ELF-1 (cell line): Measurements from ENCODE around the gene TIAM2.
A peak's percentile ranks its signal among the peaks of the same experiment; 100 is the strongest.
"Not testable (repeated sequence)": the region's sequence is repeated elsewhere in the genome, so short reads cannot be mapped to it uniquely, and the experiment has no call there.

Source experiments
- DNase-seq: peaks from one replicate; pipeline ENCODE4 v3.0.0-alpha.2; 2016; ENCODE audit warnings: low read depth, low spot score

Gene TIAM2

GRCh38 chr6:155093430-155093829 lies 98.3 kb downstream of the TIAM2 start:
- DNase-seq = no peak

- DNase-seq = no peak
Observed at GRCh38 chr6:155100087-155100486, 105.0 kb downstream of the TIAM2 start.

DNA sequence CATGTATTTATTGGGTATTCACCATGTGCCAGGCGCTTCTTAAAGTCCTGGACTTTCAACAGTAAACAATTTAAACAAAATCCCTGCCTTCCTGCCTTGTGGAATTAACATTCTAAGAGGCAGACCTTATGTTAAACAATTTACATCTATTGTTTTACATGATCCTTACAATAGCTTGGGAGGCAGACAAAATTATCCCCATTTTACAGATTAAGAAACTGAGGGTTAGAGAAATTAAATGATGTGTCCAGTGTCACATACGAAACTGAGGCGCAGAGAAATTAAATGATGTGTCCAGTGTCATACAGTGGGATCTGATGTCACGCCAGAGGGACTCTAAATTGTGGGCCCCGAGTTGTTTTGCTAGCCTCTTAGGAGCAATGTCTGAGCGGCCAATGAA lies 105.5 kb downstream of the TIAM2 start:
- no peak for DNase-seq

- not testable (repeated sequence) for DNase-seq
Observed at GRCh38 chr6:155103083-155103645, 108.0 kb downstream of the TIAM2 start.

DNA sequence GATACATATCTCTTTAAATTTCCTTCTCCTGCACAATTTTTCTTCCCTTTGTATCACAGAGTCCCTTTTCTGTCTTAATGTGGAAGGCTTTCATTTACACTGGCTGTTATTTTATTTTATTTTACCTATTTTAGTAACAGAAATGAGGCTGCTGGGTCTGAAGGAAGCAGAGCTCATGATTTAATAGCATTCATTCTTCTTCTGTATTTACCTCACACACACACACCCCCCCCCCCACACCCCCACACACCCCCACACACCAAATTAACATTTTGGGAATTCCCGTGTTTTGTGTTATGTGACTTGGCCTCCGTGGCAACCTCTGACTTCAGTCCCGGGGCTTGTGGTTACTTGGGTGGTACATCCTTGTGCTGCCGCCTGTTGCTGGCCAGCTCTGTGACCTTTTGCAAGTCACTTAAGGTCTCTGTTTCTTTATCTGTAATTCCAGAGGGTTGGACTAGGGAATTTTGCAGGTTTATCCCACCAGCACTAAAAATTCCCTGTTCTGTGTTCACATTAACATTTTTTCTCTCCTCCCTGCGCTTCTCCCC lies 108.8 kb downstream of the TIAM2 start:
- DNase-seq = no peak

DNA sequence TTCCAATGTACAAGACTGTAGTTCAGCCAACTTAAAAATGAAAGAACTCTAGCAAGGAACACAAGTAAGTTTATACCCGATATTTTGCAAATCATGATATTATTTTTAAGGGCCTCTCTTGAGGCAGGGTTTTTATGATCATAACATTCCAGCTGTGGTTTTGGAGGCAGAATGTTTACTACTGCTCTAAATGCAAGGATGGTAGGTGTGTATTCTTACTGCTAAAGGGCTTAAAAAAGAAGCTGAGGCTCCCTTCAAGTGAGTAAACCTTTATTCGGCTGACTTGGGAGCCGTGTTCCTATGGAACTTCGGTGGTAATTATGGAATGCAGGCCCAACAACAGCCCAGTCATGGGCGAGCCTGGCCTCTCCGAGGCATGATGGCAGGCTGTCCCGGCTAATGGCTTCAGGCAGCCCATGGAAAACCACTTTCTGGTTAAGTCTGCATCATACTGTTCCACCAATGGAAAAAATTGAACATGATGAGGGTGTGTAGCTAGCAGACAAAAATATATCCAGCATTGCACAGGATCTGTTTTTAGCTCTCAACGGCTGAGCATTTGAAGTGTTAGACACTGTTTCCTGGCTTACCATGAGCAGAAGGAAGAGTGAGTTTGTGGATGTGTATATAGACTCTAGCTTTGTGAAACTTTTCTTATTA lies 111.5 kb downstream of the TIAM2 start:
- no peak for DNase-seq

GRCh38 chr6:155107432-155108069 lies 112.4 kb downstream of the TIAM2 start:
- no peak for DNase-seq

DNA sequence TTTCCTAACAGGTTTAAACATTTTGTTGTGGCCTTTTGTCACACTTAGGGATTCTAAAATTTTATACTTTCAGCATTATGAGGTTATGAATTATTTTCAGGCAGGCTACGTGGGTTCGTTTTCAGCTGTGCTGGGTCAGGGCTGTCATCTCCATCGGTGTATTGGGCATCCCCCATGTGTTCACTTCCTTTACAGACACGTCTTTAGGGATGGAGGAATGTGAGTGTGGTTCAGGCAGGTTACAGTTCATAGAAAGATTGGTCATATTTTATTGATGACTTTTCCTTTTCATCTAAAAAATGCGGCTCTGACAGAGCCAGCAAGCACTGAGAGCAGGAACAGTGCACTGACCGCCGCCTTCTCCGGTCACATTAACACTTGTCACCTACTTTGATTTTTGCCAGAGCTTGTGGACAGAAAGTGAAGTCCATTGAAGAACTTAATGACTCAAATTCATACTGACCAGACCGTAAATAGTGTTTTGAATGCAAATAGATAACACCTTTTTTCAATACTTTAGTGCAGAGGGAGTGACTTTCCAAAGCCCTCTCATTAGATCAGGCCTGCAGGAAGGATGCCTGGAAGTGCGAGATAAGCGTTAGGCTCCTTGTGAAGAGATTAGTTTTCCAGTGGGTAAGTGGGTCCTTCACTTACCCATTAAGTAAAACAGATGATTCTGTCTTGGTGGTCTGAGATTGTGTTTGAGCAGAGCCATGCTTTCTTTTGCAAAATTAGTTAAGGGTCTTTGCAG lies 113.1 kb downstream of the TIAM2 start:
- peak; percentile 34 for DNase-seq

DNA sequence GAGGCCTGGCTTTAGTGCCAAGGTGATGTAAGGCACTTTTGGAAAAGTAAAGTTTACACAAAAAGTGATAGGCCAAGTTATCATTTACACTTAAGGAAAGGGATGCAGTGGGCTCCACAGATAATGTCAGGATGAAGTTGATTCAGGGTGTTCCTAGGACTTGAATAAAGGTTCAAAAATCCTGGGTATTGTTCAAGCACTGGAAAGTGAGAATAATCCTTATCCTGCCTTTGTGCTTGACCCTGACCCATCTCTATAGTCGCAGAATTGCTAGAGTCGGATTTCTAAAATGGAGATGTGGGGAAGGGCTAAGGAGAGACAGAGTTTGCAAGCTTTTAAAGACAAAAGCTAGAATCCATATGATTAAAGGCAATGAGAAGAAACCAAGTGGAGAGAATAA lies 115.6 kb downstream of the TIAM2 start:
- no peak for DNase-seq

GRCh38 chr6:155112757-155113156 lies 117.6 kb downstream of the TIAM2 start:
- DNase-seq = no peak

DNA sequence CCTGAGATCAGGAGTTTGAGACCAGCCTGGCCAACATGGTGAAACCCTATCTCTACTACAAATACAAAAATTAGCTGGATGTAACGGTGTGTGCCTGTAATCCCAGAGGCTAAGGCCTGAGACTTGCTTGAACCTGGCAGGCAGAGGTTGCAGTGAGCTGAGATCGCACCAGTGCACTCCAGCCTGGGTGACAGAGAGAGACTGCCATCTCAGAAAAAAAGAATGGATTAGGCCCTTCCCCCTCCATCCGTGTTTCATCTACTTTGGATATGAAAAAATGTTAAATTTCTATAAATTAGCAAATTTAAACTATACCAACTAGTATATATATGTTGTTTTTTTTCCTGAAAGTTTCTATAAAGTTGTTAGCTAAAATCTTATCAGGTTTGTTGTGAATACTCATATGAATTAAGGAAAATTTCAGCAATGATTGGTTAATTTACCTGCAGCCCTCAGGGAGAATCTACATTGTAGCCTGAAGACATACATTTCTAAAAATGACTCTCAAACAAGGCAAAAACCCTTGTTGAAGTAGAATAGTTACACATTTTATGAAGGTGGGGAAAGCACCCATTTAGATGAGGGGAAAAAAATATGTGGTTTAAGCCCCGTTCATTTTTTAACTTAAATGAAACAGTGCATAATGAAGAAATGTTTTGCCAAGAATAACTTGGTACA lies 120.9 kb downstream of the TIAM2 start:
- no peak for DNase-seq

GRCh38 chr6:155116571-155116910 lies 121.4 kb downstream of the TIAM2 start:
- no peak for DNase-seq

- no peak for DNase-seq
Observed at GRCh38 chr6:155117256-155117655, 122.1 kb downstream of the TIAM2 start.

- no peak for DNase-seq
Observed at GRCh38 chr6:155117785-155118184, 122.7 kb downstream of the TIAM2 start.

DNA sequence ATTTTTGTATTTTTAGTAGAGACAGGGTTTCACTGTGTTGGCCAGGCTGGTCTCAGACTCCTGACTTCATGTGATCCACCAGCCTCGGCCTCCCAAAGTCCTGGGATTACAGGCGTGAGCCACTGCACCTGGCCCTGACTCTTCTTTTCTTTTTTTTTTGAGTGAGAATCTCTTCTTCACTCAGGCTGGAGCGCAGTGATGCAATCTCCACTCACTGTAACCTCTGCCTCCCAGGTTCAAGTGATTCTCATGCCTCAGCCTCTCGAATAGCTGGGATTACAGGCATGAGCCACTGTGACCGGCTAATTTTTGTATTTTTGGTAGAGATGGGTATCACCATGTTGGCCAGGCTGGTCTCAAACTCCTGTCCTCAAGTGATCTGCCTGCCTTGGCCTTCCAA lies 124.1 kb downstream of the TIAM2 start:
- not testable (repeated sequence) for DNase-seq

- peak; percentile 88 for DNase-seq
Observed at GRCh38 chr6:155120034-155120433, 124.9 kb downstream of the TIAM2 start.

DNA sequence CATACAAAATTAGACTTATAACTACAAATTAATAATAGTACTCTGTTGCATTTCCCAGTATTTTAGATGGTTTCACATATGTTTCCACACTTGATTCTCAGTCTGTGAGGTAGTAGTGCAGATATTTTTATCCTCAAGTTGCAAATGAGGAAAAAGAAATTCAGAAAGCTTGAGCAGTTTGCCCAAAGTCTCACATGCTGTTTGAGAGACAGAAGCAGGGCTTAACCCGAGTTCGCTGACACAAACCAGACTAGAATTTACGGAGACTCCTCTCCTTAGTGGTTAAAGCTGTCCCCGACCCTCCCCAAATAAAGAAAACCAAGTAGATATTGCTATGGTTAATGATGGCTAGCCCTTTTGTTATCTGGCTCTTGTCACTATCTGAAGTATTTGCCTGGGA lies 126.2 kb downstream of the TIAM2 start:
- DNase-seq = no peak

DNA sequence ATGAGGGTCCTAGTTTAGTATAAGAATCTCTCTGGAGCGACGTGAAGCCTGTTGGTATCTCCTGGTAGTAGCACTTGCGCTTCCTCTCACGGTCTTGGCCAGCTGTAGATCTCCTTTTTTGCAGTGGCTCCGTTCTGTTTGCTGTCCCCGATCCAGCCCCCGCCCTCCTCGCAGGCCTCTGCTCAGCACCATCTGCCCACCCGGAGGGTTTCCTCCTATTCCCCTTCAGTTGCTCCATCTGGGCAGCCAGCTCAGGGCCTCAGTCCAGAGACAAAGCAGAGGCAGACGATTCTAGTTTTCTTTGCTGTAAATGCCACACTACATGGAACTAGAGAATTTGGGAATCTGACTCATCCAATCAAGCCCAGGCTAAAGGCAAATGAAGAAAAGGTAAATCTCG lies 126.6 kb downstream of the TIAM2 start:
- peak; percentile 85 for DNase-seq

- DNase-seq = no peak
Observed at GRCh38 chr6:155122199-155122950, 127.3 kb downstream of the TIAM2 start.

- peak; percentile 57 for DNase-seq
Observed at GRCh38 chr6:155123520-155123919, 128.4 kb downstream of the TIAM2 start.

GRCh38 chr6:155125906-155126305 lies 130.8 kb downstream of the TIAM2 start:
- no peak for DNase-seq
